Liver (tissue), 9 donors: ENCODE results near the gene IWS1. TPM values are rescaled to one million over a fixed set of nuclear protein-coding genes. Genes with fewer than 3 reads are reported as not detected.

ENCODE experiments used
- DNase-seq: peaks from one replicate; pipeline ENCODE4 v3.0.0-alpha.2; 2017; ENCODE audit warnings: low spot score
- H3K27ac ChIP-seq, 2 donors: one replicate each; pipeline ENCODE4 v1.7.0; 2013; ENCODE audit warnings: inconsistent platforms in 2 of 2, low read length in 2 of 2, control low read depth in 1 of 2, low read depth in 1 of 2, mild to moderate bottlenecking in 1 of 2
- H3K27me3 ChIP-seq, 4 donors: one replicate each; pipeline versions ENCODE4 v1.6.1 to v1.7.0; 2013; ENCODE audit warnings: low read length in 3 of 4, inconsistent platforms in 1 of 4, mild to moderate bottlenecking in 1 of 4, moderate library complexity in 1 of 4; ENCODE audit not compliant: control insufficient read depth in 4 of 4, insufficient read depth in 4 of 4
- H3K36me3 ChIP-seq, 4 donors: one replicate each; pipeline versions ENCODE4 v1.6.1 to v1.7.0; 2013; ENCODE audit warnings: low read length in 3 of 4, mild to moderate bottlenecking in 3 of 4, low read depth in 1 of 4, moderate library complexity in 1 of 4; ENCODE audit not compliant: control insufficient read depth in 4 of 4, insufficient read depth in 3 of 4
- H3K4me1 ChIP-seq, 4 donors: one replicate each; pipeline versions ENCODE4 v1.6.1 to v1.7.0; 2013; ENCODE audit warnings: low read length in 3 of 4, mild to moderate bottlenecking in 3 of 4, moderate library complexity in 1 of 4; ENCODE audit not compliant: control insufficient read depth in 4 of 4, insufficient read depth in 4 of 4
- H3K4me3 ChIP-seq, 3 donors: one replicate each; pipeline versions ENCODE4 v1.6.1 to v1.7.0; 2013; ENCODE audit warnings: low read length in 3 of 3, control low read depth in 1 of 3, low read depth in 1 of 3, mild to moderate bottlenecking in 1 of 3
- H3K9ac ChIP-seq, 2 donors: one replicate each; pipeline ENCODE4 v1.7.0; 2013; ENCODE audit warnings: low read length in 2 of 2, mild to moderate bottlenecking in 2 of 2, moderate library complexity in 2 of 2, control low read depth in 1 of 2, low read depth in 1 of 2
- H3K9me3 ChIP-seq, 4 donors: one replicate each; pipeline versions ENCODE4 v1.6.1 to v1.7.0; 2013; ENCODE audit warnings: low read length in 3 of 4; ENCODE audit not compliant: control insufficient read depth in 4 of 4
- EGR1 ChIP-seq, 2 donors: IDR thresholded peaks; 2 replicates each; pipeline ENCODE4 v1.6.1; 2016 to 2018; ENCODE audit warnings: antibody characterized with exemption in 2 of 2, low read depth in 2 of 2
- FOXA1 ChIP-seq: IDR thresholded peaks from 2 replicates; pipeline ENCODE4 v1.6.1; 2016; ENCODE audit warnings: antibody characterized with exemption
- FOXA2 ChIP-seq: IDR thresholded peaks from 2 replicates; pipeline ENCODE4 v1.6.1; 2016; ENCODE audit warnings: antibody characterized with exemption
- GABPA ChIP-seq, 2 donors: IDR thresholded peaks in 1 of 2; conservative IDR thresholded peaks in 1 of 2; 2 replicates each; pipeline ENCODE4 v1.6.1; 2016; ENCODE audit warnings: antibody characterized with exemption in 2 of 2, mild to moderate bottlenecking in 1 of 2, moderate library complexity in 1 of 2
- HNF4A ChIP-seq, 2 donors: conservative IDR thresholded peaks; 2 replicates each; pipeline ENCODE4 v1.6.1; 2016; ENCODE audit warnings: antibody characterized with exemption in 2 of 2, mild to moderate bottlenecking in 2 of 2
- HNF4G ChIP-seq: IDR thresholded peaks from 2 replicates; pipeline ENCODE4 v1.6.1; 2016; ENCODE audit warnings: antibody characterized with exemption
- JUND ChIP-seq, 2 donors: IDR thresholded peaks; 2 replicates each; pipeline ENCODE4 v1.6.1; 2016; ENCODE audit warnings: antibody characterized with exemption in 2 of 2
- NR2F2 ChIP-seq: IDR thresholded peaks from 2 replicates; pipeline ENCODE4 v1.6.1; 2016; ENCODE audit warnings: antibody characterized with exemption
- RAD21 ChIP-seq, 2 donors: IDR thresholded peaks; 2 replicates each; pipeline ENCODE4 v1.6.1; 2016; ENCODE audit warnings: antibody characterized with exemption in 2 of 2, mild to moderate bottlenecking in 2 of 2
- RXRA ChIP-seq, 2 donors: IDR thresholded peaks; 2 replicates each; pipeline ENCODE4 v1.6.1; 2017 to 2018; ENCODE audit warnings: antibody characterized with exemption in 2 of 2, mild to moderate bottlenecking in 1 of 2
- SP1 ChIP-seq: IDR thresholded peaks from 2 replicates; pipeline ENCODE4 v1.6.1; 2018; ENCODE audit warnings: antibody characterized with exemption, mild to moderate bottlenecking
- TAF1 ChIP-seq: conservative IDR thresholded peaks from 2 replicates; pipeline ENCODE4 v1.6.1; 2016; ENCODE audit warnings: antibody characterized with exemption, mild to moderate bottlenecking
- YY1 ChIP-seq: IDR thresholded peaks from 2 replicates; pipeline ENCODE4 v1.6.1; 2016; ENCODE audit warnings: antibody characterized with exemption, mild to moderate bottlenecking
- WGBS: extraction: QIAGEN DNeasy Blood & Tissue Kit; methylation state at CpG from one replicate; pipeline ENCODE4 v1.1.7; 2013; 5-methylcytosine and 5-hydroxymethylcytosine counted together
- polyA plus RNA-seq, 2 donors: library from polyadenylated mRNA; stranded (reverse) in 1 of 2; unstranded in 1 of 2; fragments of 200-250 nt in 1 of 2; fragments of >200 nt in 1 of 2; fragmentation: Nextera tagmentation in 1 of 2; extraction: Ambion mirVana in 1 of 2; gene quantifications; one replicate each; pipeline versions ENCODE4 v1.2.1 to v1.2.3, GENCODE V29; 2013 to 2015
- total RNA-seq, 2 donors: library from RNA; depleted of rRNA; stranded (reverse); fragments of >200 nt; gene quantifications; one replicate each; pipeline ENCODE4 v1.2.3, GENCODE V29; 2014
- TF ChIP-seq, protein P1 (sequence below): IDR thresholded peaks from 2 replicates; pipeline ENCODE4 v1.6.1; 2016; ENCODE audit warnings: antibody characterized with exemption
- TF ChIP-seq, protein P2 (sequence below): IDR thresholded peaks from 2 replicates; pipeline ENCODE4 v1.6.1; 2016; ENCODE audit warnings: antibody characterized with exemption, mild to moderate bottlenecking
- TF ChIP-seq, protein P3 (sequence below): IDR thresholded peaks from 2 replicates; pipeline ENCODE4 v1.6.1; 2016; ENCODE audit warnings: antibody characterized with exemption
- TF ChIP-seq, protein P4 (sequence below): fragments of 150-350 bp; IDR thresholded peaks from 2 replicates; pipeline ENCODE4 v1.5.1; 2017; ENCODE audit warnings: improper control_type of control experiment, low read depth, low read length; ENCODE audit not compliant: missing input control
- TF ChIP-seq, protein P5 (sequence below): IDR thresholded peaks from 2 replicates; pipeline ENCODE4 v1.6.1; 2016; ENCODE audit warnings: antibody characterized with exemption
- donor health status: healthy.
- donor health status: healthy.
- donor health status: healthy.
- donor health status: healthy.
- donor health status: healthy.

Gene IWS1
- total and polyA plus RNA-seq, 4 donors = 13.0 to 28.9 (median 22.8) TPM

DNA sequence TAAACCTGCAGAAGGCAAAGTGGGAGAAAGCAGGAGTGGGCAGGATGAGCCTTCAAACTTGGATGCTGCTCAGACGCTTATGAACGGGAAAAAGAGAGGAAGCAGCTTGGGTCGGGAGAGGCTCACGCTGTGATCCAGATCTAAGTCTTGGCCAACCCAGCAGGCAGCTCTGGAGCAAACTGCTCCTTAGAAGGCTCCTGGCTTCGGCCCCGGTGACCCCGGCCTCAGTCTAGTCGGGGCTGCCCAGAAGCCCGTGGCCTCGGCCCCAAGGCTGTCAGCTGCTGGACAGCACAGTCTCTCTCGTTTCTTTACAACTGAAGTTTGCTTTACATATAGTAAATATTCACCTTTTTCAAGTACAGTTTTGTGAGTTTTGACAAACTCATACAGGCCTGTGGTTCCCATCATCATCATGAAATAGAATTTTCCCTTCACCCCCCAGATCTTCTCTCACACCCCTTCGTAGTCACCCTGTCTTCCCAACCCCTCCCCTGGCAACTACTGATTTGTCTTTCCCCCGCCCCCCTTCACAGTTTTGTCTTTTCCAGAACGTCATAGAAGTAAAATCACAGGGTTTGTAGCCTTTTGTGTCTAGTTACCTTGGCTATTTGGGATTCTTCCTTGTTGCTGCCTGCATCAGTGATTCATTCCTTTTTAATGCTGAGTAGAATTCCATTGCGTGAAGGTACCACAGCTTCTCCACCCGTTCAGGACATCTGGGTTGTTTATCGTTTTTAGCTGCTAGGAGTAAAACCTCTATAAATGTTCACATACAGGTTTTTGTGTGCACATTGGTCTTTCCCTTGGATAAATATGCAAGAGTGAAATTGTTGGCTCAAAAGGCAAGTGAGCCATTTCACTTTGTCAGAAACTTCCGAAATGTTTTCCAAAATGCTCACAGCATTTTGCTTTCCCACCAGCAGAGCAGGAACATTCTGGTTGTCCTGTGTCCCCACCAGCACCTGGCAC, 44.3 kb upstream of the IWS1 start:
- TF ChIP-seq, protein P1, sequence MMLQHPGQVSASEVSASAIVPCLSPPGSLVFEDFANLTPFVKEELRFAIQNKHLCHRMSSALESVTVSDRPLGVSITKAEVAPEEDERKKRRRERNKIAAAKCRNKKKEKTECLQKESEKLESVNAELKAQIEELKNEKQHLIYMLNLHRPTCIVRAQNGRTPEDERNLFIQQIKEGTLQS = no peak
- TF ChIP-seq FOXA1 (no peak), GABPA (IDR thresholded peaks at IDR 0.05 in 1 of 2, conservative IDR thresholded peaks at IDR 0.05 in 1 of 2) (no peak)
- TF ChIP-seq, protein P2, sequence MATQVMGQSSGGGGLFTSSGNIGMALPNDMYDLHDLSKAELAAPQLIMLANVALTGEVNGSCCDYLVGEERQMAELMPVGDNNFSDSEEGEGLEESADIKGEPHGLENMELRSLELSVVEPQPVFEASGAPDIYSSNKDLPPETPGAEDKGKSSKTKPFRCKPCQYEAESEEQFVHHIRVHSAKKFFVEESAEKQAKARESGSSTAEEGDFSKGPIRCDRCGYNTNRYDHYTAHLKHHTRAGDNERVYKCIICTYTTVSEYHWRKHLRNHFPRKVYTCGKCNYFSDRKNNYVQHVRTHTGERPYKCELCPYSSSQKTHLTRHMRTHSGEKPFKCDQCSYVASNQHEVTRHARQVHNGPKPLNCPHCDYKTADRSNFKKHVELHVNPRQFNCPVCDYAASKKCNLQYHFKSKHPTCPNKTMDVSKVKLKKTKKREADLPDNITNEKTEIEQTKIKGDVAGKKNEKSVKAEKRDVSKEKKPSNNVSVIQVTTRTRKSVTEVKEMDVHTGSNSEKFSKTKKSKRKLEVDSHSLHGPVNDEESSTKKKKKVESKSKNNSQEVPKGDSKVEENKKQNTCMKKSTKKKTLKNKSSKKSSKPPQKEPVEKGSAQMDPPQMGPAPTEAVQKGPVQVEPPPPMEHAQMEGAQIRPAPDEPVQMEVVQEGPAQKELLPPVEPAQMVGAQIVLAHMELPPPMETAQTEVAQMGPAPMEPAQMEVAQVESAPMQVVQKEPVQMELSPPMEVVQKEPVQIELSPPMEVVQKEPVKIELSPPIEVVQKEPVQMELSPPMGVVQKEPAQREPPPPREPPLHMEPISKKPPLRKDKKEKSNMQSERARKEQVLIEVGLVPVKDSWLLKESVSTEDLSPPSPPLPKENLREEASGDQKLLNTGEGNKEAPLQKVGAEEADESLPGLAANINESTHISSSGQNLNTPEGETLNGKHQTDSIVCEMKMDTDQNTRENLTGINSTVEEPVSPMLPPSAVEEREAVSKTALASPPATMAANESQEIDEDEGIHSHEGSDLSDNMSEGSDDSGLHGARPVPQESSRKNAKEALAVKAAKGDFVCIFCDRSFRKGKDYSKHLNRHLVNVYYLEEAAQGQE = peak; percentile 71
- no peak for DNase-seq
- Histone ChIP-seq H3K27me3 (no peaks in the 10 kb centered on the region), H3K9me3 (no peaks in the 10 kb centered on the region), H3K4me1 (no peaks in the 10 kb centered on the region), H3K4me3 (no peak overlapping the region), H3K9ac (no peak overlapping the region), H3K36me3 (no peaks in the 10 kb centered on the region), H3K27ac (no peak overlapping the region)
- 77% methylated on average over 18 of the region's 18 CpGs for WGBS

DNA sequence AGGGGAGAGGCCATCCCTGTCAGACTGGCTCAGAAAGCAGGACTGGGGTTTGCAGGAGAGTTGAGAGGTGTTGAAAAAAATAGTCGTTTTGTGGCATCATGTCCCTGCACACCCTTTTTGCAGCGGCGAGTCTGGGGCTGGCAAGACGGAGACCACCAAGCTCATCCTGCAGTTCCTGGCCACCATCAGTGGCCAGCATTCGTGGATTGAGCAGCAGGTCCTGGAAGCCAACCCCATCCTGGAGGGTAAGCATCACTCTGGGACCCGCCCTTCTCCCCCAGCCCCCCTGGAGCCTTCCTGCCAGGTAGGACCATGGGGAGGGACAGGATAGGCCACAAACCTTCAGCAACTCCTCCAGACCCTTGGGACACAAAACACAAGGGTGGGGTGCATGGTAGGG, 43.4 kb upstream of the IWS1 start:
- no peaks in the 10 kb centered on the region for H3K4me1 ChIP-seq
- WGBS = 90% methylated on average over 6 of the region's 6 CpGs
- H3K9ac ChIP-seq = no peak overlapping the region
- no peak overlapping the region for H3K27ac ChIP-seq
- no peak overlapping the region for H3K4me3 ChIP-seq
- no peak for DNase-seq
- no peak for TF ChIP-seq SP1
- TF ChIP-seq, protein P3, sequence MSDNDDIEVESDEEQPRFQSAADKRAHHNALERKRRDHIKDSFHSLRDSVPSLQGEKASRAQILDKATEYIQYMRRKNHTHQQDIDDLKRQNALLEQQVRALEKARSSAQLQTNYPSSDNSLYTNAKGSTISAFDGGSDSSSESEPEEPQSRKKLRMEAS = no peak
- TF ChIP-seq NR2F2 = no peak
- TF ChIP-seq, protein P2 = no peak
- no peak for TF ChIP-seq EGR1 (IDR thresholded peaks at IDR 0.05; ENCODE audit: low read depth in 2 of 2)
- TF ChIP-seq RXRA (IDR thresholded peaks at IDR 0.05) = no peak
- TF ChIP-seq, protein P1 = no peak
- no peak for TF ChIP-seq GABPA (IDR thresholded peaks at IDR 0.05 in 1 of 2, conservative IDR thresholded peaks at IDR 0.05 in 1 of 2)
- no peak for TF ChIP-seq TAF1
- TF ChIP-seq, protein P4, sequence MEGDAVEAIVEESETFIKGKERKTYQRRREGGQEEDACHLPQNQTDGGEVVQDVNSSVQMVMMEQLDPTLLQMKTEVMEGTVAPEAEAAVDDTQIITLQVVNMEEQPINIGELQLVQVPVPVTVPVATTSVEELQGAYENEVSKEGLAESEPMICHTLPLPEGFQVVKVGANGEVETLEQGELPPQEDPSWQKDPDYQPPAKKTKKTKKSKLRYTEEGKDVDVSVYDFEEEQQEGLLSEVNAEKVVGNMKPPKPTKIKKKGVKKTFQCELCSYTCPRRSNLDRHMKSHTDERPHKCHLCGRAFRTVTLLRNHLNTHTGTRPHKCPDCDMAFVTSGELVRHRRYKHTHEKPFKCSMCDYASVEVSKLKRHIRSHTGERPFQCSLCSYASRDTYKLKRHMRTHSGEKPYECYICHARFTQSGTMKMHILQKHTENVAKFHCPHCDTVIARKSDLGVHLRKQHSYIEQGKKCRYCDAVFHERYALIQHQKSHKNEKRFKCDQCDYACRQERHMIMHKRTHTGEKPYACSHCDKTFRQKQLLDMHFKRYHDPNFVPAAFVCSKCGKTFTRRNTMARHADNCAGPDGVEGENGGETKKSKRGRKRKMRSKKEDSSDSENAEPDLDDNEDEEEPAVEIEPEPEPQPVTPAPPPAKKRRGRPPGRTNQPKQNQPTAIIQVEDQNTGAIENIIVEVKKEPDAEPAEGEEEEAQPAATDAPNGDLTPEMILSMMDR = no peak
- TF ChIP-seq HNF4A (conservative IDR thresholded peaks at IDR 0.05) = no peak
- TF ChIP-seq YY1 = no peak
- TF ChIP-seq, protein P5, sequence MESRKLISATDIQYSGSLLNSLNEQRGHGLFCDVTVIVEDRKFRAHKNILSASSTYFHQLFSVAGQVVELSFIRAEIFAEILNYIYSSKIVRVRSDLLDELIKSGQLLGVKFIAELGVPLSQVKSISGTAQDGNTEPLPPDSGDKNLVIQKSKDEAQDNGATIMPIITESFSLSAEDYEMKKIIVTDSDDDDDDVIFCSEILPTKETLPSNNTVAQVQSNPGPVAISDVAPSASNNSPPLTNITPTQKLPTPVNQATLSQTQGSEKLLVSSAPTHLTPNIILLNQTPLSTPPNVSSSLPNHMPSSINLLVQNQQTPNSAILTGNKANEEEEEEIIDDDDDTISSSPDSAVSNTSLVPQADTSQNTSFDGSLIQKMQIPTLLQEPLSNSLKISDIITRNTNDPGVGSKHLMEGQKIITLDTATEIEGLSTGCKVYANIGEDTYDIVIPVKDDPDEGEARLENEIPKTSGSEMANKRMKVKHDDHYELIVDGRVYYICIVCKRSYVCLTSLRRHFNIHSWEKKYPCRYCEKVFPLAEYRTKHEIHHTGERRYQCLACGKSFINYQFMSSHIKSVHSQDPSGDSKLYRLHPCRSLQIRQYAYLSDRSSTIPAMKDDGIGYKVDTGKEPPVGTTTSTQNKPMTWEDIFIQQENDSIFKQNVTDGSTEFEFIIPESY = no peak
- TF ChIP-seq FOXA1 = no peak
- TF ChIP-seq RAD21 (IDR thresholded peaks at IDR 0.05) = no peak
- no peak for TF ChIP-seq JUND (IDR thresholded peaks at IDR 0.05)
- TF ChIP-seq HNF4G = no peak
- TF ChIP-seq FOXA2 = no peak
- H3K36me3 ChIP-seq = no peaks in the 10 kb centered on the region
- H3K27me3 ChIP-seq = no peaks in the 10 kb centered on the region
- H3K9me3 ChIP-seq = no peaks in the 10 kb centered on the region
